SH-SY5Y (cell line): ENCODE data around the gene VGLL2.

Source experiments
- GATA2 ChIP-seq: IDR thresholded peaks from 2 replicates; pipeline ENCODE4 v1.6.1; 2011; ENCODE audit warnings: mild to moderate bottlenecking, low read depth, low read length
- GATA3 ChIP-seq: IDR thresholded peaks from 2 replicates; pipeline ENCODE4 v1.6.1; 2011; ENCODE audit warnings: low read depth, mild to moderate bottlenecking, low read length, moderate library complexity

- no peak for TF ChIP-seq GATA2
- no peak for TF ChIP-seq GATA3
These were observed 35.5 kb upstream of the VGLL2 start for GRCh38 chr6:117229870-117230269.
